AG10803 (cell line): Measurements from ENCODE around the gene NFS1.
A peak's percentile ranks its signal among the peaks of the same experiment; 100 is the strongest.

Experiments
- DNase-seq: peaks from one replicate; pipeline ENCODE4 v3.0.0; 2010; ENCODE audit warnings: low read depth
- H3K4me3 ChIP-seq: 2 replicates; pipeline ENCODE4 v1.5.1; 2011; ENCODE audit warnings: mild to moderate bottlenecking, low read length, control low read depth
- TF ChIP-seq, protein P1 (sequence below): conservative IDR thresholded peaks from 2 replicates; pipeline ENCODE4 v1.5.1; 2011; ENCODE audit warnings: mild to moderate bottlenecking, low read length, control low read depth, inconsistent platforms

Gene NFS1

GRCh38 chr20:35702051-35702823, 3.1 kb upstream of the NFS1 start:
- TF ChIP-seq, protein P1, sequence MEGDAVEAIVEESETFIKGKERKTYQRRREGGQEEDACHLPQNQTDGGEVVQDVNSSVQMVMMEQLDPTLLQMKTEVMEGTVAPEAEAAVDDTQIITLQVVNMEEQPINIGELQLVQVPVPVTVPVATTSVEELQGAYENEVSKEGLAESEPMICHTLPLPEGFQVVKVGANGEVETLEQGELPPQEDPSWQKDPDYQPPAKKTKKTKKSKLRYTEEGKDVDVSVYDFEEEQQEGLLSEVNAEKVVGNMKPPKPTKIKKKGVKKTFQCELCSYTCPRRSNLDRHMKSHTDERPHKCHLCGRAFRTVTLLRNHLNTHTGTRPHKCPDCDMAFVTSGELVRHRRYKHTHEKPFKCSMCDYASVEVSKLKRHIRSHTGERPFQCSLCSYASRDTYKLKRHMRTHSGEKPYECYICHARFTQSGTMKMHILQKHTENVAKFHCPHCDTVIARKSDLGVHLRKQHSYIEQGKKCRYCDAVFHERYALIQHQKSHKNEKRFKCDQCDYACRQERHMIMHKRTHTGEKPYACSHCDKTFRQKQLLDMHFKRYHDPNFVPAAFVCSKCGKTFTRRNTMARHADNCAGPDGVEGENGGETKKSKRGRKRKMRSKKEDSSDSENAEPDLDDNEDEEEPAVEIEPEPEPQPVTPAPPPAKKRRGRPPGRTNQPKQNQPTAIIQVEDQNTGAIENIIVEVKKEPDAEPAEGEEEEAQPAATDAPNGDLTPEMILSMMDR, result no peak
- peak; percentile 89 for DNase-seq
- no peak overlapping the region for H3K4me3 ChIP-seq

DNA sequence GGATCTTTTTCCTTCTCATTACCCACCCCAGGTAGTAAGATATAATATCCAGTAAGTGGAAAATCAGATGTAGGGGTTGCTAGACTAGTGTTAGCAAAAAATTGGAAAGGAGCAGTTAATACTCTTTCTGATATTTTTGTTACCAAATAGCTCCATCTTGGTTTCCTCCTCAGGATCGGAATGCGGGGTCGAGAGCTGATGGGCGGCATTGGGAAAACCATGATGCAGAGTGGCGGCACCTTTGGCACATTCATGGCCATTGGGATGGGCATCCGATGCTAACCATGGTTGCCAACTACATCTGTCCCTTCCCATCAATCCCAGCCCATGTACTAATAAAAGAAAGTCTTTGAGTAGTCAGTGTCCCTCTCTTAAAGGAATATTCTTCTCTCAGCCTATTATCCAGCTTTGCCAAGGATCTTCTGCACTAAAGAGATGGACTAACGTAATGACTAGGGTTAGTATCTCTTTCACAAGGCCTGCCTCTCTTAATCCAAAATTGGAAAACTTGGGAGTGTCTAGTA, 1.5 kb upstream of the NFS1 start:
- no peak for DNase-seq
- TF ChIP-seq, protein P1, result no peak
- H3K4me3 ChIP-seq, result peak overlapping the region; percentile 94

GRCh38 chr20:35699957-35700624, 939 bp upstream of the NFS1 start:
- no peak for DNase-seq
- TF ChIP-seq, protein P1, result no peak
- peak overlapping the region; percentile 94 for H3K4me3 ChIP-seq

- TF ChIP-seq, protein P1, result no peak
- DNase-seq, result no peak
- H3K4me3 ChIP-seq, result peak overlapping the region; percentile 94
Measured at GRCh38 chr20:35698298-35699126, 640 bp downstream of the NFS1 start.

DNA sequence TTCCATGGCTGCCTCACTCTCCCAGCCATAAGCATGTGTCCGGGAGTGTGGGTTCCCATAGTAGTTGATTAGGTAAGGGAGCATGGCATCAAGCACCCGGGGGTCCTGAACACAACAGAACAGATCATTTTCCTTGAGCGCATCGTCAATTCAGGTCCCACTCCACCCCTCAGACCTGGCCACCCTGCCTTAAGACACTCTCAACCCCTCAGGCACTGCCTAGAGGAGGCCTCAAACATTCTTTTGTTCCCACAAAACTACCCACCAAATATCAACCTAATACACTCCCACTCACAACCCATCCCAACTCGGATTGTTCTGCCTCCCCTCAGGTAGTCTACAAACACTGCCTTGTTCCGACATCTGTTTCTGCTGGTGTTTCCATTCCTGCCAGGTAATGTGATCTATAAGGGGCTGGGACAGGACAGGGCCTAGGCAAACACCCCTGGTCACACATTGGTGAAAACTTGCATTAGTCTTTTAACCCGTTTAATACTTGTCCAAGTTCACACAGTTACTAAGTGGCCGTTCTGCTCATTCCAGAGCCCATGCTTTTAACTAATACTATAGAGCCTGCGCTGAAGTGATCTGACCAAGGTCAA, 1.4 kb downstream of the NFS1 start:
- peak overlapping the region; percentile 94 for H3K4me3 ChIP-seq
- DNase-seq, result no peak
- TF ChIP-seq, protein P1, result no peak

GRCh38 chr20:35695978-35696377, 3.2 kb downstream of the NFS1 start:
- DNase-seq, result no peak
- no peak overlapping the region for H3K4me3 ChIP-seq
- TF ChIP-seq, protein P1, result no peak
